Femur (tissue), 1 donor: ENCODE measurements around the gene ARHGAP15.

Experiments used
- DNase-seq: peaks from one replicate; pipeline ENCODE4 v3.0.0-alpha.2; 2017

ARHGAP15 gene

GRCh38 chr2:143466391-143466790, 337.2 kb downstream of the ARHGAP15 start:
- DNase-seq = no peak

GRCh38 chr2:143467011-143467410, 337.8 kb downstream of the ARHGAP15 start:
- DNase-seq = no peak

- no peak for DNase-seq
Measured at GRCh38 chr2:143468341-143468888, 339.2 kb downstream of the ARHGAP15 start.

GRCh38 chr2:143469323-143469722, 340.1 kb downstream of the ARHGAP15 start:
- no peak for DNase-seq

- no peak for DNase-seq
Measured at GRCh38 chr2:143471550-143471949, 342.3 kb downstream of the ARHGAP15 start.

- no peak for DNase-seq
Measured at GRCh38 chr2:143473216-143473615, 344.0 kb downstream of the ARHGAP15 start.

GRCh38 chr2:143473820-143474219, 344.6 kb downstream of the ARHGAP15 start:
- no peak for DNase-seq

GRCh38 chr2:143474586-143474985, 345.4 kb downstream of the ARHGAP15 start:
- DNase-seq = no peak

GRCh38 chr2:143475041-143475776, 346.0 kb downstream of the ARHGAP15 start:
- DNase-seq = peak; percentile 61

GRCh38 chr2:143476336-143477087, 347.3 kb downstream of the ARHGAP15 start:
- no peak for DNase-seq

GRCh38 chr2:143477714-143478443, 348.7 kb downstream of the ARHGAP15 start:
- no peak for DNase-seq

GRCh38 chr2:143480086-143480485, 350.9 kb downstream of the ARHGAP15 start:
- DNase-seq = no peak

- no peak for DNase-seq
Measured at GRCh38 chr2:143480601-143481236, 351.5 kb downstream of the ARHGAP15 start.

GRCh38 chr2:143481237-143481623, 352.0 kb downstream of the ARHGAP15 start:
- DNase-seq = peak; percentile 46

- no peak for DNase-seq
Measured at GRCh38 chr2:143481733-143482132, 352.5 kb downstream of the ARHGAP15 start.

- no peak for DNase-seq
Measured at GRCh38 chr2:143482316-143482715, 353.1 kb downstream of the ARHGAP15 start.

- DNase-seq = no peak
Measured at GRCh38 chr2:143482771-143483170, 353.6 kb downstream of the ARHGAP15 start.

GRCh38 chr2:143486976-143487375, 357.8 kb downstream of the ARHGAP15 start:
- no peak for DNase-seq

GRCh38 chr2:143489145-143489544, 359.9 kb downstream of the ARHGAP15 start:
- DNase-seq = no peak

- no peak for DNase-seq
Measured at GRCh38 chr2:143491131-143491530, 361.9 kb downstream of the ARHGAP15 start.

- DNase-seq = no peak
Measured at GRCh38 chr2:143493339-143493738, 364.1 kb downstream of the ARHGAP15 start.

GRCh38 chr2:143497726-143498125, 368.5 kb downstream of the ARHGAP15 start:
- no peak for DNase-seq

- no peak for DNase-seq
Measured at GRCh38 chr2:143498496-143498895, 369.3 kb downstream of the ARHGAP15 start.
